GM12874 (cell line): ENCODE results near the gene HS6ST1.

Source experiments
- TF ChIP-seq, protein P1 (sequence below): IDR thresholded peaks from 2 replicates; pipeline ENCODE4 v1.5.1; 2011; ENCODE audit warnings: low read depth, mild to moderate bottlenecking, control low read depth, low read length, moderate library complexity; ENCODE audit not compliant: insufficient read depth

Gene HS6ST1

DNA sequence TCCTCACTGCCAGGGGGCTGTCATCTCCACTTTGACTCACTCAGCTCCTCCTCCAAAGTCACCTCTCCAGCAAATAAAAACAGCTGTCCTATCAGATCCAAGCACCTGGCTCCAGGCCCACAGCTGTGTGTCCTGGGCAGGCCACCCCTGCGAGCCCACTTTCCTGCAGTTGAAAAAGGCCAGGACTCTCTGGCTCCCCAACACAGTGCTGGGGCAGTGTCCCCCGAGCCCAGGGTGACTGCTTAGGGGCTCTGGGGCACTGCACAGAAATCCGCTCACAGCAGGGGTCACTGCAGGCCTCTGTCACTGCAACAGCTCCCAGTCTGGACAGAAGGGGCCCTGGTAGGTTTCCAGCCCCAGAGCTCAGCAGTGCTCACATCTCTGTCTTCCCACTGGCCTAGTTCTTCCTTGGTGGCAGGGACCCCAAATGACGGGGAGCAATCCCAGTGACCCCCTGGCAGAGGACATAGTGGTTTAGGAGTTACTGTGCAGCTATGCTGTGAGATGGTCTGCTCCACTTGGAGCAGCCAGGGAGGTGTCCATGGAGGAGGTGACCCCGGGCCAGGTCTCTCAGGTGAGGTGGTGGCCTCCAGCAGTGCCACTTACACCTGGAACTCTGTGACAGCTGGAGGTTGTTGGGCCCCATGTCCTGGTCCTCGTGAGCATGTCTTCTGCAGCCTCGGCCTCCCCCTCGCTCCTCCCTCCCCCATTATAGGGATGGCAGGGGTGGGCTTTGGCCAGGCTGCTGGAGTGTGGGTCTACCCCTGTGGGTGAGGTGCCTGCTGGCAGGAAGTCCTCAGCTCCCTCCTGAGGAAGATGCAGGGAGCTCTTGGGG is 35.5 kb downstream of the HS6ST1 start:
- TF ChIP-seq, protein P1, sequence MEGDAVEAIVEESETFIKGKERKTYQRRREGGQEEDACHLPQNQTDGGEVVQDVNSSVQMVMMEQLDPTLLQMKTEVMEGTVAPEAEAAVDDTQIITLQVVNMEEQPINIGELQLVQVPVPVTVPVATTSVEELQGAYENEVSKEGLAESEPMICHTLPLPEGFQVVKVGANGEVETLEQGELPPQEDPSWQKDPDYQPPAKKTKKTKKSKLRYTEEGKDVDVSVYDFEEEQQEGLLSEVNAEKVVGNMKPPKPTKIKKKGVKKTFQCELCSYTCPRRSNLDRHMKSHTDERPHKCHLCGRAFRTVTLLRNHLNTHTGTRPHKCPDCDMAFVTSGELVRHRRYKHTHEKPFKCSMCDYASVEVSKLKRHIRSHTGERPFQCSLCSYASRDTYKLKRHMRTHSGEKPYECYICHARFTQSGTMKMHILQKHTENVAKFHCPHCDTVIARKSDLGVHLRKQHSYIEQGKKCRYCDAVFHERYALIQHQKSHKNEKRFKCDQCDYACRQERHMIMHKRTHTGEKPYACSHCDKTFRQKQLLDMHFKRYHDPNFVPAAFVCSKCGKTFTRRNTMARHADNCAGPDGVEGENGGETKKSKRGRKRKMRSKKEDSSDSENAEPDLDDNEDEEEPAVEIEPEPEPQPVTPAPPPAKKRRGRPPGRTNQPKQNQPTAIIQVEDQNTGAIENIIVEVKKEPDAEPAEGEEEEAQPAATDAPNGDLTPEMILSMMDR = no peak

DNA sequence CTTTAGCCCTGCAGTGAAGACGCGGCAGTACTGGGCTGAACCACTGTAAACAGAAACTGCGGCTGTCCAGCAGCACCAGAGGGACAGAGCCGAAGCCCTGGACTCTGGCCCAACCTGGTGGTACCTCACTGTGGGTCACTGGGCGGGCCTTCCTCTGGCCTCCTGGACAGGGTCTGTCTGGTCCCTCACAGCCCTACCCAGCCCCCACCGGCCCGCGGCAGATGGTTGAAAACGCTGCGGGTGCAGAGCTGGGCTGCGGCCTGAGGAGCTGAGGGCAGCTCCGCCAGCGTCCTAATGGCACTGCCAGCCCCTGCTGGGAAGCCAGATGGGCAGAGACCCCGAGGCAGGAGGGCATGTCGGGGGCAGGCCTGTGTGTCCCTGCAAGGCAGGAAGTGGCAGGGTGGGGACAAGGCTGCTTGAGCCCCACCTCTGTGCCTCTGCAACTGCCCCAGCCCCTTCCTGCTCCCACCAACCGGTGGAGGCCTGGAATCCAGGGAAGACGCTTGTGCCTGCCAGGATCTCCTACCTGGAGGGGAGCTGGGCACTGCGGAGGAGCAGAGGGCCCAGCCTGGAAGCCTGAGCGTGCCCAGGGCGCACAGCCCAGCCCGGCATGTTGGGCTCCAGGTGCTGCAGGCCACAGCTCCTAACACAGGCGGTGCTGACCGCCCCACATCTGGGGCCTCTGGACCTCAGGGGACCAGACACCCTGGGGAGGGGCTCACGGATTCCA is 36.3 kb downstream of the HS6ST1 start:
- TF ChIP-seq, protein P1 = no peak

DNA sequence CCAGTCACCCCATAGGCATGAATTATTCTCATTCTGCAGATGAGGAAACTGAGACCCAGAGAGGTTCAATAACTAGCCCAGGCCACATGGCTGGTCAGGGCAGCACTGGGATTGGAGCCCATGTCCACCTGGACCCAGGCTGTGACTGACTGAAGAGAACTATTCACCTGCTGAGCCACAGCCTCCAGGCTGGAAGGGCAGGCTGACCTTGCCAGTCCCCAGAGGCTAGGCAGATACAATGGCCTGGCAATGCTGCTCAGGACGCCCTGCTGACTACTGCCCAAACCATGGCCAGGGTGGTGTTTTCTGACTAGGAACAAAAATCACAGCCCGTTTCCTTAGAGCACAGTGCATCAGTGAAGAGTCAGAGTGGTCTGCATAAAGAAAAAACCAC is 36.8 kb downstream of the HS6ST1 start:
- TF ChIP-seq, protein P1 = no peak

DNA sequence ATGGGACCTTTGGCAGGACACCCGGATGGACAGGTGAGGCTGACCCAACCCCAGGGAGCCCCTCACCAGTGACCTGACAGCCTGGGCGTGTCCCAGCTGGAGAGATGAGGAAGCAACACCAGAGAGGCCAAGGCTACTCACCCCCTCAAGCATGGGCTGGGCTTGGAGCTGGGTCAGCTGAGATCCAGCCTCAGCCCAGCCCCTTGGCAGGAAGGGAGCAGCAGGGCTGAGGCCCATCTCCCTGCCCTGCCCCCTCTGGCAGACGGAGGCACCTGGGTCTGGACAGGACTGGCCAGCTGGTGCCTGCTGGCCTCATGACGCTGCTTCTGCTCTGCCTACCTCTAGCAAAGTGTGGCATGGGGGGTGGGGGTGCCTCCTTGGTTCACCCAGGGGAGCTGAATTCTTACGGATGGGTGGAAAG is 37.8 kb downstream of the HS6ST1 start:
- TF ChIP-seq, protein P1 = no peak

DNA sequence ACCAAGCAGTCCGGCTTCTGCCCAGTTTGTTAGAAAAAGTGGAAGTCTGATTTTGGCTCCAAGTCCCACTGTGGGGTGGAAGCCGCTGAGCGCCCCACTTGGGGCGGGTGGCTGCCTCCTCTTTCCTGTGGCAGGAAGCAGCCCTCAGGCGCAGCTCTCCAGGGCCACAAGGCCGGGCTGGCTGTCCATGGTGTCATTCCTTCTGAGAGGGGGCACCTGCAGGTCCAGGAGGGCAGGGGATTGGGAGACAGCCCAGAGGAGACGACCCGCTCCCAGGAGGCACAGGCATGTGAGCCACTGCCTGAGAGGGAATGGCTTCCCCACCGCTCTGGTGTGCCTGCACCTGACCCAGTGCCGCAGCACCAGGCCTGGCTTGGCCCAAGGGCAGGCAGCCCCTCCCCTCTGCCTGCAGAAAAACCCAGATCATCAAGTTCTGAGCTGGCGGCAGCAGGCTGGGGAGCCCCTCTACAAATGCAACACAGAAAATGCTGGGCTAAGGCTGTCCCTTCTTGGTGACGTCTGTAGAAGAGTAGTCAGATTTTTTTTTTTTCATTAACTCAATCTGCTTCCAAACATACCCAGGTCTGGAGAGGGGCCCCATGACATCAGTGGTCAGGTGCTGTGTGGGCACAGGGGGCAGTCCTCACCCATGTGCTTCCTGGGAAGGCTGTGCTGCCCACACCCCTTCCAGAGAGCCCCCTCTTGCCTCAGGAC is 38.4 kb downstream of the HS6ST1 start:
- TF ChIP-seq, protein P1 = no peak

DNA sequence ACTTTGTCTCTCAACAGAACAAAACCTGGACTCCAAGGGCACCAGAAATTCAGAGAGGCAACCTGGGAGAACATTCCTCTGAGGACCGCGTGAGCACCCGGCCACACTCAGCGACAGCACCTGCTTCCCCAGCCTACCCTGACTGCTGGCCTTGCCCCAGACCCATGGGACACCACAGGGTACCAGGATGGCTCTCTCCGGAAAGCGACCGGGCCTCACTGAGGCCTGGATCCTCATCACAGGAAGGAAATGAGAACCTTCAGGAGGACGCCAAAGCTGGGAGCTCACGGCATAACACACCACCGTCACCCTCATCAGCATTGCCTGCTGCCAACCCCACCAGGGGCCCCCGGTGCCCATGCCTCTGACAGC is 38.9 kb downstream of the HS6ST1 start:
- TF ChIP-seq, protein P1 = no peak

DNA sequence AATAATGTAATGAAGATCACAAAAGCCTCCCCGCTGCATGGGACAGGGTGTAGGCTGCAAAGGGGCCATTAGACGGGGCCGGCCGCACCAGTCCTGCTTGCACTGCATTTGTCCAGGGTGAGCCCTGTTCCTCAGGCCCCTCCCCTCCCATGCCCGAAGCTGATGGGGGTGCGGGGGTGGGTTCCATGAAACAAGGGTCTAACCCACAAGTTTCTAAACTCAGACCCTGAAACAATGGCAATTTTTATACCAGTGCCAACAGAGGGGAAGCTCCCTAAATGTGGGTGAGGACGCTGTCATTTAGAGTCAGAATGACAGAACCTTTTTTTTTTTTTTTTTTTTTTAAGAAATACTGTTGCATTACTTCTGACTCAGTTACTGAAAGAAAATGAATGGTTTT is 39.7 kb downstream of the HS6ST1 start:
- TF ChIP-seq, protein P1 = no peak
